GM19455 (cell line): ENCODE measurements around the gene RASGRF2.

Source experiments
- ATAC-seq: cut with Tn5 transposase; IDR thresholded peaks from one replicate; pipeline ENCODE4 v1.9.1; 2021; ENCODE audit not compliant: unreplicated experiment

RASGRF2 gene

DNA sequence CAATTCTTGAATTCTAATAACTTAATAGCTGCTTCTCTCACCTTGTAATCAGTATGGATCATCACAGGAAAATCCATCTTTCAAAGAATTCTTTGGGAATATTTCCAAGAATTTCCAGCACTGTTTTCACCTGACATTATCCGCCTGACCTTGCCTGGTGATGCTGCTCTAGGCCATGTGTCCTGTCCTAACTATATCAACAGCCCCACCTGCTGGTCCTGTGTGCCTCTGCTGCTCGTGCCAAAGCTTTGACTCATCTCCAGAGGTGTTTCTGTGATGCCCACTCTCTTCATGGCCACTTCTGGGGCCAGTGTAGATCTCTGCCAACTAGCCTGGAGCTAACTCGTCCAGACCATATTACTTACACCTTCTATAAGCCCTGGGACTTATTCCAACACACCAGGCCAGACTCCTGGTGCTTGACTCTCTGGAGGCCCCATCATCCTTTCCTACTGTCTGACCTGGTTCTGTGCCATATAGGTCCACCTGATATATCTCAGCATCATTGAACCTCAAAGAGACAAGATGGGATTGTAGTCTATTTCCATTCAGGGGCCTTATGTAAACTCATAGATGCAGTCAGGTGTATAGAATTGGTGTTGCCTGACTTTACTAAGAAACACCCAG is 205.4 kb downstream of the RASGRF2 start:
- ATAC-seq: no peak

DNA sequence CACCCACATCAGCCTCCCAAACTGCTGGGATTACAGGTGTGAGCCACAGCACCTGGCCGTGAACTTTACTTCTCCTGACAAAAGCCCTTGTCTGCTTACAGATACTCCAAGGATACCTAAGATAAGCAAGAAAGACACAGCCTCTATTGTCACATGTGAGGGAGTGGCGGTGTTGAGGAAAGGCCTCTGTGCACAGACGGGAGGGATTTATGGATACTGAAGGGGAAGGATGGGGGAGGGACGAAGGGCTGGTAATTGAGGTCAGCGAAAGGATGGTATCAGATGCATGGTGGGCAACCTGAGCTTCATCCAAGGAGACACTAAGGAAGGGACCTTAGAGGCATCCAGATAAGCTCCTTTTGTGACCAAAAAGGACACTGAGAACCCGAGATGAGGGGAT is 206.3 kb downstream of the RASGRF2 start:
- no peak for ATAC-seq

DNA sequence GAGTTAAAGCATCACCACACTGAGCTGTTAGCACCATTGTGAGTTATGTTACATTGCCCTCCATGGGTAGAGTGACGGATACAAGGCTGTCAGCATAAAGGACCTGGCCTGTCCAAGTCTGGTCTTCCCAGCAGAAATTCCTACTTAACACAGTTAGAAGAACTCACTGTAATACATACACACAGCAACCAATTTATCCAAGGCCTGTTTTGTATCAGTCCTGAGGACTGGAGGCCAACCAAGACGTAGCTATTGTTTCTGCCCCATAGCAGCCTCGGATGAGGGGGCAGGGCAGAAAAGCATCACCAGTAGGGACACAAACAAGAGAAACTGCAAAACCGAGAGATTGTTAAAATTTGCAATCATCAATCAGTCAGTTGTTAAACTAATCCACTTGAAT is 206.9 kb downstream of the RASGRF2 start:
- ATAC-seq: no peak

DNA sequence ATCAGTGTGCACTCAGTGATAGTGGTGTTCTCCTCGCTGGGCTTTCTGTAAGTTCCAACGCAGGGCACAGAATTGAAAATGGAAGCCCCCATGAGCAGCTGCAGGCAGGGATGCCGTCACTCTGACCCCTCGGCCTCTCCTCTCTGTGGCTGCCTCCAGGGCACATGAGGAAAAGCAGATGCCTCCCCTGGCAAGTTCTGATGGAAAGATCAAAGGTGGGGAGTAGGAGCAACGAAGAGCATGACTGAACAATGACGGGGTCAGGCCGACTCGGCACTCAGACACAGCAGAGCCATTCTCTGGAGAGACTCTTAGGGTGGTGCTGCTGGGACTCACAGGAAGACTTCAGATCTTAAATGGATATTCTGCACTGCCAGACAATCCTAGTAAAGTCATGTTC is 207.4 kb downstream of the RASGRF2 start:
- ATAC-seq: no peak

DNA sequence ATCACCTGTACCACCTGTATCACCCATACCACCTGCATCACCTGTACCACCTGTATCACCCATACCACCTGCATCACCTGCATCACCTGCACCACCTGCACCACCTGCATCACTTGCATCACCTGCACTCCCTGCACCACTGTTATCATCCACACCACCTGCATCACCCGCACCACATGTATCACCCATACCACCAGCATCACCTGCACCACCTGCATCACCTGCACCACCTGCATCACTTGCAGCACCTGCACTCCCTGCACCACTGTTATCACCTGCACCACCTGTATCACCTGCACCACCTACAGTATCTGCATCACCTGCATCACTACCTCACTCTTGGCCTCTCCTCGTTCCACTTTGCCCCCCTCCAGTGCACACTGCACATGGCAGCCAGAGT is 209.8 kb downstream of the RASGRF2 start:
- no peak for ATAC-seq

DNA sequence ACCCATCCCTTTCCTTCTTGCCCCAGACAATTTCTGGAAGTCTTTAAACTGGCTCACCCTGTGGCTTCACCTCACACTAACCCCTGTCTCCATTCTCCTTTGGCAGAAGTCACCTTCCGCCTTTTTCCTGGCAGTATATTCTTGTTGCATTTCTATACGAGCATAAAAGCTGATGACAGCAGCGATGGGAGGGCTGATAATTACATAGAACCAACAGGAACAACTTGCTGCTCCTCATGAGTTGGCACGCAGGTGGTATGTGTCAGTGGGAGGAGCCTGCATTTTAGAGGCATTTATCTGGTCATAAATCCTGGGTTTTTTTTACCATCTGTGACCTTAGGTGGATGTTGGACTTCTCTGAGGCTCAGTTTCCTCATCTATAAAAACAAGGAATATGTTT is 211.6 kb downstream of the RASGRF2 start:
- no peak for ATAC-seq

DNA sequence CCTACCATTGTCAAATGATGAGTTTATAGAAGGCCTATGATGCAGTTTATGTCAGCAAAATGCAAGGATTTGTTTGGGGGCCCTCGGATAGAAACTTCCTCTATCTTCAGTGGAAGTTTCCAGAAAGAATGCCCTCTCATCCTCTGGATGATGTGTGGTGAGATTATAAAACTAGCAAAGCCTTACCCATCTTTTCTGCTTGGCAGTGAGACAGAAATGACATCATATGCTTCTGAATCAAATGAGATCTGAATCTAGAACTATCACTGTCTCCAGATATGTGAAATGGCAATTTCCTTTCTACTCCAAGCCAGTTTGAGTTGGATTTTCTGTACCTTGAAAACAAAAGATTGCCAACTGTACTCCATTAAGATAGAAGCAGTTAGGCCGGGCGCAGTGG is 212.5 kb downstream of the RASGRF2 start:
- ATAC-seq: no peak

DNA sequence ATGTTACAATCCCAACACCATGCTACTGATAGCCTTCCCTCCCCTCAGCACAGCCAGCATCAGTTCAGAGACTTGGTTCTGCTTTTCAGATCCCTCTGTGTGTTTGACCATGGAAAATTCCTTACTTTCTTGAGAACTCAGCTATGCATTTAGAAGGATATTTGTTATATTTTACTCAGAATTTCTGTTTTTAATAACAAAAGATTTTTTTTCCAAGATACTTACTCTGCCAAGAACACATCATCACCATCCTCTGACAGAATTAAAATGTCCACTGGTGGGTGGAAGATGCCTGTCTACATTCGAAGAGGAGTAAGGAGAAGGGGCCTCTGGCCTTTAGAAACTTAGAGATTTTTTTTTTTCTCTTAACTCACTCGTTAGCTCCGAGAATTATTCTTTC is 216.9 kb downstream of the RASGRF2 start:
- no peak for ATAC-seq

DNA sequence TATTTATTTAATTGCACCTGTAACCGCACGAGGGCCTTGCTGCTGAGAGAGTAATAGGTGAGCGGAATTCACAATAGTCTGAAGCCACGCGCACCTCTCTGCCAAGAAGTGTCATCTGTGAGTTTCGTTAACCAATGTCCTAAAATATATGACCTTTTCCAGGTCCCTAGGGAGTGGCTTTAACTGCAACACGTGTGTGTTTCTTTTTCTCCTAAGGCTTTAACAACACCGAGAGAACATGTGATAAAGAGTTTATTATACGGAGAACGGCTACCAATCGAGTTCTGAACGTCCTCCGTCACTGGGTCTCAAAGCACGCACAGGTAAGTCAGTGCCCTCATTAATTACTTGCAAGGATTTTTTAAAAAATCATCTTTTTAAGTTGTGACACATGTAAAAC is 219.8 kb downstream of the RASGRF2 start:
- no peak for ATAC-seq

DNA sequence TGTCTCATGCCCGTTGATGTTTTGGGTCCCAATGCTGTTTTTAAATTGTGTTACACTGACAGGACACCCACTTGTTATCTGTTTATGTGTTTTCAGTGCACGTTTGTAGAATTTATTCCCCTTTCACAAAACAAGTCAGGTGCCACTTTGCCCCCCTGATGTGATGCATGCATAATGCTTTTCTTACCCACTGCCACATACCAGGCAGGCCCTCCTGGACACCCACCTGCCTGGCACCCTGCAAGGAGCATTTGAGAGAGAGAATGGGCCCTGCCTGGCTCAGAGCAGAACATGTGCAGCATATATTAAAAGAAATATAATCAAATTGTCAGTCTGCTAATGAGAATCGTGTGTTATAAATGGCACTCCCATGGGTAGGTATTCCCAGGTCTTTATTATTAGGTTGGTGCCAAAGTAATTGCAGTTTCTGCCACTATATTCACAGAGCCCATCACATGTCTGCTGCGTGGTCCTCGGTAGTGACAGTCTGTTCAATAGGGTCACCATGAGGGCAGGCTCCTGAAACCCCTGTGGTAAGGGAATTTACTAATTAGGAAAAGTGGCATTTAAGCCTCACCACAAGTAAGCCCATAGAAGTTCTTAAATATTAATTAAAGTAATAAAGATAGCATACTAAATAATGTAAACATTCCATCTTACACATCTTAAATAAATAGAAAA is 220.8 kb downstream of the RASGRF2 start:
- ATAC-seq: no peak

DNA sequence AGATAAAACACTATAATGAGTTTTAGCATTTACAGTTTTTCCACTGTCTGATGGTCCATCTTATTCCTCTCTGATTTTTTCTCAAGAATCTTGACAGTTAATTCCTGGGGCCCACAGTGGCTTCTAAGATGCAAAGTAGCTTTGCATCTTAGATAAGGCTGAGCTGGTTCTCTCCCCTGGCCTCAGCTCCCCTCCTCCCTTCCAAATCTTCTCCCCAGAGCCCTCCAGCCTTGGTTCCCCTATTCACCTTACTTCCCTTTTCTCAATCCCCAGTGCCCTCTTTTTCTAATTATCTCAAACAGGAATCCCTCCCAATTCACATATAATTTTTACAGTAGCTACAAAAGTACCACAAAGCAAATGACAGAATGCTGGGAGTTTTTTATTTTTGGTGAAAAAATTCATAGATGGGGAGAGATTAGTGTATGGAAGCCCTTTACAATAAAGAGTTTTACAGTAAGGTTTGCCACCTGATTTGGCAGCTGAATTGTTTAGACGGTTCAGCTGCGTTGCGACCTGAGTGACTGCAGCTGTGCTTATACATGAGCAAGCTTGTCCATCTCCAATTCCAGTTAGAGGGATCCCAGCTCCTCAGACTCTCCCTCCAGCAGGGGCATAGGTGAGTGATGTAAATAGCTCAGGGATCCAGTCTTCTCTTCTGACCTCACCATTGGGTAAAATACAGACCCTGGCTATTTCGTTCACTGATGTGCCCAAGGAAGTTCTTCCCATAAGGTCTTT is 221.6 kb downstream of the RASGRF2 start:
- no peak for ATAC-seq

DNA sequence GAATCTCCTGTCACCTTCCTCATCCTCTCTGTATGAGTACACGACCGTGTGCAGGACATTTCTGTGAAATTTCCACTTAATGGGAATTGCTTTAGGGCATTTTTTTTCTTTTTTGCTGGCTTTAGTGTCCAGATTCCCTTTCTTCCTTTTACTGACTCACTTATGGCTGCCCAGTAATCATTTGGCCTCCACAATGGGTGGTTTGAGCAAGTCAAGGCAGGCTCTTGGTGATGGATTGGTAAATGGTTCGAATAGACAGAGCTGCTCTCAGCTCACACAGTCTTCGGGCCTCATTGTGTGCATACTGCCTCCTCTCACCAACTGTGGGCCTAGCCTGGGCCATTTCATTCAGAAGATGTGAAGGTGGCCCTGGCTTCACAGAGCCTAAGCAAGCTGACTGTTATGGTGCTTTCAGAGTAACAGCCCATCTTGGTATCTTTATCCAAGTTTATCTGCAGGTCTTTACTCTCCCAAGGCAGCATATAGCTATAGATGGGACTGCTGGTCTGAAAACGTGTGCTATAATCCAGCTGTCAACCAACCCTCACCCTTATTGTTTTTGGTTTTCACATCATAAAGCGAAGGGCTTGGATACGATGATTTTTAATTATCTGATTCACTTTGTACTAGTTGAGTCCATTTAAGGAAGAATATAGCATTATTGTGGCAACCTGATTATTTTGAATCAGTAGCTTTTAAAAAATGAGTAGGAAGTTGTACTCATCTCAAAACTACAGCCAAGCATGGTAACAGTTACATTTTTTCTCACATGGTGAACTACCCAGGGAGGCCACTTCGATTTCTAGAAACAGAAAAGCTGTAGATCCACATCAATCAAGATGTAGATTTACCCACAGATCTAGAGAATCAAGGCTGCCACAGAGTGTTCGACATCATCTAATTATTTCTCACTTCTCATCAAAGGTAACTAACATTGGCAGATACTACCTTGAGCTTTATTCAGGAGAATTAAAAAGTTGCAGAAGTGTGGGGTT is 222.5 kb downstream of the RASGRF2 start:
- ATAC-seq: no peak

DNA sequence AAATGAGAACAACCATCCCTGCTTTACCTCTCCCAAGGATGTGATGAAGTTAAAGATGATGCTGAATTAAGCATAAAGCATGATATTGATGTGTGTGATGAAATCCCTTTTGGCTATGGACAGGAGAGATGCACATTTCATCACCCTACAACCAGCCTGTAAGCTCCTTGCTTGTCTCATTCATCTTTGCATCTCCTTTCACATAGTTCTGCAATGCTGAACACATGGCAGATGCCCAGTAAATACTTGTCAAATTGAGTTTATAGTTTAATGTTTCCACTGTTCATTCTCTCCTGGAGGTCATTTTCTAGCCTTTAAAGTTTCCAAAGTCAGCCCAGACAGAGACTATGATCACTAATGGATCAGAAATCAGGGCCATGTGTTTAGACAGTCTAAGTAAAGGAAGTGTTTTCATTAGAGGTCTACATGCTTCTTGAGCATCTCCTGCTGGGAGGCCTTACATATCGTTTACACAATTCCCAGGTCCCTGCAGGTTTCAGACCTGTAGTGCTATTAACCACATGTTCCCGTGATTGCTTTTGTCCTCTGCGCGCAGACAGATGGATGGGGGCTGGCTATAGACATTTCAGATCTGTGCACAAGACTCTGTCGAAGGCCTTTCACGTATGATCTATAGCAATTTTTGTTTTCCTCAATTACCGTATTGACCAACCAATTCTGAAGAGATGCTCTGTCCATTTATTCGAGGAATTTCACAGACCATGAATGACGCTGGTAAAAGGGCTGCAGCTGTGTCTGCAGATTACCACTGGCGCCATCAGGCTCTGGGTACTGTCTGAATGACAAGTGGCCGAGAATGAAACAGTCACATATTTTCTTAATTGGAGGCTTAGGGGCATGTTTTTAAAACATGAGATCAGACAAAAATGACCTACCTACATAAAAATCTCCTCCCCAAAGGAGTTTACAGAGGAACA is 223.9 kb downstream of the RASGRF2 start:
- ATAC-seq: no peak

DNA sequence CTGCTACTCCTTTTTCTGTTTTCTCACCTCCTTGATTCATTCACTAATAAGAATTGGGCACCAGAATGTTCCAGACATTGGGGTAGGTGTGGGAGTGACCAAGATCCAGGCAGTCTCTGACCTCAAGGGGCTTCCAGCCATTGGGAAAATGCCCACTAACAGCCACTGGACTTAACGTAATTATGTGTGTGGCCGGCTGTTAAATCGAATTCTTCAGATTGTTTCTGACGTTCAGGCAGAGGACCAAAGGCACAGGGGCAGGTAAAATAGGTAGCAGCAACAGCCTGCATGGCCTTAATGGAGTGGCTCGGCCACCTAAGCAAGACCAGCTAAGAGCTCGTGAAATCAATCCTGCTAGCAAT is 224.6 kb downstream of the RASGRF2 start:
- no peak for ATAC-seq

DNA sequence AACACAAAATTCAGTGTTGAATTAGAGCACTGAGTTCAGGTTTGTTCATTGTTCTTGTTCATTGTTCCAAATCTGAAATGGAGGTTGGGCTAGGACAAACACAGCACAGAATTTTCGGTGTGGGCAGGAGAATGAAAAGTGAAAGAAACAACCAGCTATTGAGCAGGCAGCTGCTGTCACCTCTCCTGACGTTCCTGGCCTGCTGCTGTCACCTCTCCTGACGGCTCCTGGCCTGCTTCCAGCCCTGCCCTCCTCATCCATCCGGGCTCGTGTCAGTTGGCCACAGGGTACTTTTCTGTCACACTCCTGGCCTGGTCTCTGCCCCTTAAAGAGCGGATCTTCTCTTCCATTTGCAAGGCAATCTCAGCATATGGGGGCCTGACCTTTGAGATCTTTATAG is 227.7 kb downstream of the RASGRF2 start:
- no peak for ATAC-seq

DNA sequence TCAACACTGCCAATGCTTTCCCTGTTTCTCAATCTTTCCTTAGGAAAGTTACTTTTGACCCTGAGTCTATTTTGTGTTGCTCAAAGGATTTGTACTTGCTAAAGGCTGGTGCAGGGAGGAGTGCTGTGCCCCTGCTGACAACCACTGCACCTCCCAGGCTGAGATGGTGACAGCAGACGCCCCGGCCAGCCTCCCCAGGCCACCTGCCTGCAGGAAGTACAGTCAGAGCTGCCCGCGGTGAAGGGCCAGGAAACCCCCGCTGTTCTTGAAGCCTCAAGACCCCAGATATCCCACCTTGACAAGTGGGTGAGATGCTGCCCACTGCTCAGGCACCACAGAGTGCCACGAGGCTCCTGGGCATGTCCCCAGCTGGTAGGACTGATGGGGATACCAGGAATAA is 228.8 kb downstream of the RASGRF2 start:
- no peak for ATAC-seq

DNA sequence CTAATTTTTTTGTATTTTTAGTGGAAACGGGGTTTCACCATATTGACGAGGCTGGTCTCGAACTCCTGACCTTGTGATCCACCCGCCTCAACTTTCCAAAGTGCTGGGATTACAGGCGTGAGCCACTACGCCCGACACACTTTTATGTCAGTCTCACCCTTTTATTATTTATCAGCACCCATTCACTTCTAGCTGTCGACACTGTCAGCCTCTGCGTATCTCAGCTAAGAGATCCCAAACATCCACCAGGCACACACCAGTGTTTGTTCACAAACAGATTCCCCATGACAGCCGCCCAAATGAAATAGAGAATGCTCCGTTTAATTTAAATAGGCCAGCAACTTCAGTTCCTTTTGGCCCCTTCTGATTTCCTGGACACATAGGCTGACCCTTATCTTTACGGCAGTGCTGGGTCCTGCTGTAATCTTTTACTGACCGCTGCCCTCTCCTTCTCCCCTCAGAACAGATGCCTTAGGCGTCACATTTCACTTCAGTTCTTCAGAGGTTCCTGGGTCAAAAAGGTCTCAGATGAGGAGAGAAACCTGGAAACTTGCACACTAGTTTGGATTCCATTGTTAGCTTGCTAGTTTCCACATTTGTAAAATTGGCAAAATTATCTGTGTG is 229.8 kb downstream of the RASGRF2 start:
- ATAC-seq: no peak

DNA sequence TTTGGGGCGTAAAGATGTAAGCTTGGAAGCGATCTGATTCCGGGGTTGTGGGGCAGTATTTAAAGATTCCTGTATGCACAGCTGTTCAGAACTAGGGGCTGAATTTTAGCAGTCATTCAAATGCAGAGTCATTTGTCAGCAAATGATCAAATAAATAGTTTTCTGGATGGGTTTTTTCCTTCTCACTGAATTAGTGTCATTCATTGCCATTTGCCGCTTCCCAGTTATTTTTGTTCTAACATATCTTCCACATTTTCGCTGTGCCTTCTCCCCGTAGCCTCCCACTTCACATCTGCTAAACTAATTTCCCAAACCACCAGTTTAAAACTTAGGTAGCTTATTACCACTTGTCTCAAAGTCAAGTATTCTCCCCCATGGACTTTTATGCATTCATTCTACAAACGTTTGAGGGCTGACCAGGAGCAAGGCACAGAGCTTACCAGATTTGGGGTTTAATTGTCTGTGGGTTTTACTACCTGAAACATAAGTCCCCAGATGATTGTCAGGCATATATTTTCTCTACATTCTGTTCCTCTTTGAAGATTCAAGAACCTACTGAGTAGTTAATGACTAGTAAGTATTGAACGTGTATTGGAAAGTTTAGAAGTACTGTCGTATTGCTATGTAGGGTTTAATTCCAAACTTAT is 231.7 kb downstream of the RASGRF2 start:
- no peak for ATAC-seq

DNA sequence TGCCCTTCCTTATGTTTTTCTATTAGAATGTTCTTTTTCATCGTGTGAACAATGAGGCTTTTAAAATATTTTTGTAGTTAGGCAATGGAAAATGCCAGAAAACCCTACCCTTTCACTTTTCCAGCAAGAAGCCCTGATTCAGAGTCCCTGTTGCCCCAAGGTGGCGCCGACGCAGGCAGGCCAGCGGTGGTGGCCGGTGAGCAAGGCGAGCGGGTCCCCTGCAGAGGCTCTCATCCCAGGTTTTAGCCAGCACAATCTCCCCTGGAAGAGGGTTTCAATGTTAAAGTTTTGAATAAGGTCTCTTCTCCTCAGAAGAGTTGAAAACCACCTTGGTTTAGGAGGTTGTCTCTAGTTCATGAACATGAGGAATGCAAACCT is 232.2 kb downstream of the RASGRF2 start:
- no peak for ATAC-seq
